Measurements from ENCODE around the gene TMEM266.

TMEM266 gene

DNA sequence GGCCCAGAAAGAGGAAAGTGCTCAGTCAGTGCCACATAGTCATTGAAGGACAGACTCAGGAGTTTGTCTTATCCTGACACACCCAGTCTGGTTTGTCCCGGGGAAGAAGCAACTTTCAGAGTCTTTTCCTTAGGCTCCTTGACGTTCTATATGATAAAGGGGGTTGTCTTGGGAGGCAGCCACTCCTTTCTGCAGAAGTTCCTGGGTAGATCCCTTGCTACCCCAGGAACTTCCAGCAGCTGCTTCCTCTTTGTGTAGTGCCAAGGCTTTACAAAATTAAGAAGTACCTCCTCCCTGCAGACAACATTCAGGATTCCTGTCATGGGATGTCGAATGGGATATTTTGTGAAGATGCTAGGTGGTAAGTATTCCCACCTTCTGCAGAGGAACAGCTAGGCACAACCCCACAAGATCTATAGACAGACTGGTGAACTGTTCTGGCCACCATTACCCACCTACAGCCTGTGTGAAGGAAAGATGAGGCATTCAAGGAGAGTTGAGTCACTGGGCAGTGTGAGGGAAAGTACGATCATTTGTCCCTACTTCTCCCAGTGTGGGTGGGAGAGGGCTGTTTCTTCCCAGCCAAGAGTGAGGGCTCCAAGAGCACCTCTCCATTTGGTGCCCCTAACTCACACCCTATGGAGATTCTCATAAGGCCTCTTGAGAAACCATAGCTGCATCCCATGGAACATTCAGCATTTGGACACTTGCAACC lies 11.3 kb downstream of the TMEM266 start:
- Histone ChIP-seq H3K27ac (ENCODE audit: low read length) (no peak overlapping the region), H3K9ac (ENCODE audit: low read depth, low read length) (no peak overlapping the region), H3K9me3 (ENCODE audit: insufficient read depth, low read depth, low read length) (no peaks in the 10 kb centered on the region), H3K27me3 (ENCODE audit: insufficient read depth, low read length) (no peaks in the 10 kb centered on the region), H3K36me3 (ENCODE audit: insufficient read depth, low read depth, low read length) (no peaks in the 10 kb centered on the region), H3K4me1 (ENCODE audit: insufficient read depth, low read length) (no peaks in the 10 kb centered on the region), H3K4me3 (ENCODE audit: low read length) (no peak overlapping the region)

DNA sequence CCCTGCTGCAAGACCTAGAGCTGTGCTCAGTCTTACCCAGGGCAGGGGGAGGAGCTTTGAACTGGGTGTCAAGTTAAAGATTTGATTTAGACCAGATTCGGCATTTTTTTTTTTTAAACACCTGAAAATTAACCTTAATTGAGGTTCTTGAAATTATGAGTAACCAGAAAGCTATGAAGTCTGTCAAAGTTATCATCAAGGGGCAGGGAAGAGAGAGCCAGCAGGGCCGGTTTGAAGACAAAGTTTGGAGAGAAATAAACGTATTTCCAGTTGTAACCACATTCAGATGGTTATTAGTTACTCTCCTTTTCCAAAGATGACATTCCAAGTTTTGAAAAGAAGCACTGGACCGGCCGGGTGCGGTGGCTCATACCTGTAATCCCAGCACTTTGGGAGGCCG lies 12.0 kb downstream of the TMEM266 start:
- H3K4me3 ChIP-seq (ENCODE audit: low read length) = no peak overlapping the region
- no peaks in the 10 kb centered on the region for H3K9me3 ChIP-seq (ENCODE audit: insufficient read depth, low read depth, low read length)
- no peaks in the 10 kb centered on the region for H3K36me3 ChIP-seq (ENCODE audit: insufficient read depth, low read depth, low read length)
- no peak overlapping the region for H3K27ac ChIP-seq (ENCODE audit: low read length)
- H3K27me3 ChIP-seq (ENCODE audit: insufficient read depth, low read length) = no peaks in the 10 kb centered on the region
- H3K4me1 ChIP-seq (ENCODE audit: insufficient read depth, low read length) = no peaks in the 10 kb centered on the region
- no peak overlapping the region for H3K9ac ChIP-seq (ENCODE audit: low read depth, low read length)

GRCh38 chr15:76073554-76073953 lies 13.8 kb downstream of the TMEM266 start:
- Histone ChIP-seq H3K27ac (ENCODE audit: low read length) (no peak overlapping the region), H3K9me3 (ENCODE audit: insufficient read depth, low read depth, low read length) (no peaks in the 10 kb centered on the region), H3K9ac (ENCODE audit: low read depth, low read length) (no peak overlapping the region), H3K27me3 (ENCODE audit: insufficient read depth, low read length) (no peaks in the 10 kb centered on the region), H3K4me3 (ENCODE audit: low read length) (no peak overlapping the region), H3K36me3 (ENCODE audit: insufficient read depth, low read depth, low read length) (no peaks in the 10 kb centered on the region), H3K4me1 (ENCODE audit: insufficient read depth, low read length) (no peaks in the 10 kb centered on the region)

DNA sequence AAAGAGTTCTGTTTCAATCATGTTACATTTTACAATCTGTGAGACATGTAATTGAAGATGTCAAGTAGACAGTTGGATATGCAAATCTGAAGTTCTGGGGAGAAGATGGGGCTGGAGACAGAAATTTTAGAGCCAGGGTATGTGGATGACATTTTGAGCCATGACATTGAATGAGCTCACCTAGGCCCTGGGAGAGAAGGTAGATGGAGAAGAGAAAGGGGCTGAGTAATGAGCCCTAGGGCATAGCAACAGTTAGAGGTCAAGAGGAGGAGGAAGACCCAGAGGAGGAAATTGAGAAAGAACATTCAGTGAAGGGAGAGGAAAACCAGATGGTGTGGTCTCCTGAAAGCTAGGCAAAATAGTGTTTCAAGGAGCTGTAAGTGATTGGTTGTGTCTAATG lies 15.3 kb downstream of the TMEM266 start:
- no peaks in the 10 kb centered on the region for H3K27me3 ChIP-seq (ENCODE audit: insufficient read depth, low read length)
- H3K9me3 ChIP-seq (ENCODE audit: insufficient read depth, low read depth, low read length) = no peaks in the 10 kb centered on the region
- no peaks in the 10 kb centered on the region for H3K36me3 ChIP-seq (ENCODE audit: insufficient read depth, low read depth, low read length)
- H3K9ac ChIP-seq (ENCODE audit: low read depth, low read length) = no peak overlapping the region
- H3K4me1 ChIP-seq (ENCODE audit: insufficient read depth, low read length) = no peaks in the 10 kb centered on the region
- no peak overlapping the region for H3K27ac ChIP-seq (ENCODE audit: low read length)
- no peak overlapping the region for H3K4me3 ChIP-seq (ENCODE audit: low read length)

- H3K4me1 ChIP-seq (ENCODE audit: insufficient read depth, low read length) = no peaks in the 10 kb centered on the region
- H3K27me3 ChIP-seq (ENCODE audit: insufficient read depth, low read length) = no peaks in the 10 kb centered on the region
These were observed 18.6 kb downstream of the TMEM266 start for GRCh38 chr15:76078285-76078877.

DNA sequence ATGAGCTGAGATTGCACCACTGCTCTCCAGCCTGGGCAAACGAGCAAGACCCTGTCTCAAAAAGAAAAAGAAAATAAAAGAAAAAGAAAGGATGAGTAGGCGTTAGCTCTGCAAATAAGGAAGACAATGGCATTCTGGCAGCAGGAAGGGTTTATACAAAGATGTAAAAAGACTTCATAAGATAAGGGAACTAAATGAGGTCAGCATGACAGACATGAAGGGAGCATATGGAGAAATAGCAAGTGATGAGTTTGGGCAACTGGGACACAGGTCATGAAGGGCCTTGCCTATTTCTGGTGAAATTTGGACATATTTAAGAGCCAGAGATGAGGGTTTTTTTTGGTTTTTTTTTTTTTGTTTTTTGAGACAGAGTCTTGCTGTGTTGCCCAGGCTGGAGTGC lies 24.5 kb downstream of the TMEM266 start:
- H3K4me1 ChIP-seq (ENCODE audit: insufficient read depth, low read length) = no peaks in the 10 kb centered on the region
- H3K9me3 ChIP-seq (ENCODE audit: insufficient read depth, low read depth, low read length) = no peaks in the 10 kb centered on the region
- no peaks in the 10 kb centered on the region for H3K27me3 ChIP-seq (ENCODE audit: insufficient read depth, low read length)
- no peaks in the 10 kb centered on the region for H3K36me3 ChIP-seq (ENCODE audit: insufficient read depth, low read depth, low read length)
- H3K27ac ChIP-seq (ENCODE audit: low read length) = no peak overlapping the region
- no peak overlapping the region for H3K4me3 ChIP-seq (ENCODE audit: low read length)
- H3K9ac ChIP-seq (ENCODE audit: low read depth, low read length) = no peak overlapping the region

More at GRCh38 chr15:76078285-76078877, 18.6 kb downstream of the TMEM266 start:
- Histone ChIP-seq H3K4me3 (ENCODE audit: low read length) (no peak overlapping the region), H3K36me3 (ENCODE audit: insufficient read depth, low read depth, low read length) (no peaks in the 10 kb centered on the region), H3K9me3 (ENCODE audit: insufficient read depth, low read depth, low read length) (no peaks in the 10 kb centered on the region), H3K9ac (ENCODE audit: low read depth, low read length) (no peak overlapping the region), H3K27ac (ENCODE audit: low read length) (no peak overlapping the region)

- no peaks in the 10 kb centered on the region for H3K36me3 ChIP-seq (ENCODE audit: insufficient read depth, low read depth, low read length)
- H3K4me3 ChIP-seq (ENCODE audit: low read length) = no peak overlapping the region
- H3K4me1 ChIP-seq (ENCODE audit: insufficient read depth, low read length) = no peaks in the 10 kb centered on the region
- no peak overlapping the region for H3K9ac ChIP-seq (ENCODE audit: low read depth, low read length)
- H3K9me3 ChIP-seq (ENCODE audit: insufficient read depth, low read depth, low read length) = no peaks in the 10 kb centered on the region
- H3K27me3 ChIP-seq (ENCODE audit: insufficient read depth, low read length) = no peaks in the 10 kb centered on the region
- H3K27ac ChIP-seq (ENCODE audit: low read length) = no peak overlapping the region
These were observed 38.9 kb downstream of the TMEM266 start for GRCh38 chr15:76098685-76099084.

GRCh38 chr15:76099388-76099787 lies 39.6 kb downstream of the TMEM266 start:
- no peaks in the 10 kb centered on the region for H3K27me3 ChIP-seq (ENCODE audit: insufficient read depth, low read length)
- no peak overlapping the region for H3K27ac ChIP-seq (ENCODE audit: low read length)
- H3K4me3 ChIP-seq (ENCODE audit: low read length) = no peak overlapping the region

GRCh38 chr15:76100361-76100760 lies 40.6 kb downstream of the TMEM266 start:
- Histone ChIP-seq H3K4me1 (ENCODE audit: insufficient read depth, low read length) (no peaks in the 10 kb centered on the region), H3K27ac (ENCODE audit: low read length) (no peak overlapping the region), H3K36me3 (ENCODE audit: insufficient read depth, low read depth, low read length) (no peaks in the 10 kb centered on the region), H3K4me3 (ENCODE audit: low read length) (no peak overlapping the region), H3K27me3 (ENCODE audit: insufficient read depth, low read length) (no peaks in the 10 kb centered on the region), H3K9me3 (ENCODE audit: insufficient read depth, low read depth, low read length) (no peaks in the 10 kb centered on the region), H3K9ac (ENCODE audit: low read depth, low read length) (no peak overlapping the region)

More at GRCh38 chr15:76099388-76099787, 39.6 kb downstream of the TMEM266 start:
- Histone ChIP-seq H3K4me1 (ENCODE audit: insufficient read depth, low read length) (no peaks in the 10 kb centered on the region), H3K9ac (ENCODE audit: low read depth, low read length) (no peak overlapping the region), H3K9me3 (ENCODE audit: insufficient read depth, low read depth, low read length) (no peaks in the 10 kb centered on the region), H3K36me3 (ENCODE audit: insufficient read depth, low read depth, low read length) (no peaks in the 10 kb centered on the region)

- Histone ChIP-seq H3K9ac (ENCODE audit: low read depth, low read length) (no peak overlapping the region), H3K36me3 (ENCODE audit: insufficient read depth, low read depth, low read length) (no peaks in the 10 kb centered on the region)
These were observed 41.9 kb downstream of the TMEM266 start for GRCh38 chr15:76101655-76102054.

DNA sequence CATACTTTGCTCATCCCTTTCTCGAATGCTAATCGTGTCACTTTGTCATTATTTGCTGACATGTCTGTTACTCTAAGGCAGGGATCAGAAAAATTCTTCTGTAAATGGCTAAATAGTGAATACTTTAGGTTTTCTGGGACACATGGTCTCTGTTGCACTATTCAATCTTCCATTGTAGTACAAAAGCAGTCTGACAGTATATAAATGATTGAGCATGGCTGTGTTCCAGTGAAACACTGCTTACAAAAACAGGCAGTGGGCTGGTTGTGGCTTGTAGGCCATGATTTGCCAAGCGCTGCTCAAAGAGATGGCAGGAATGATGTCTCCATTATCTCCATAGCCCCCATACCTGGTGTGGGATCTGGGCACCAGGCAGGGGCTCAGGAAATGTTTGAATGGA lies 45.6 kb downstream of the TMEM266 start:
- Histone ChIP-seq H3K4me3 (ENCODE audit: low read length) (no peak overlapping the region), H3K27ac (ENCODE audit: low read length) (no peak overlapping the region), H3K4me1 (ENCODE audit: insufficient read depth, low read length) (peaks cover 5% of the 10 kb centered on the region; the same call in 1 of the 2 replicates), H3K9me3 (ENCODE audit: insufficient read depth, low read depth, low read length) (no peaks in the 10 kb centered on the region), H3K27me3 (ENCODE audit: insufficient read depth, low read length) (no peaks in the 10 kb centered on the region), H3K9ac (ENCODE audit: low read depth, low read length) (no peak overlapping the region), H3K36me3 (ENCODE audit: insufficient read depth, low read depth, low read length) (no peaks in the 10 kb centered on the region)

More at GRCh38 chr15:76101655-76102054, 41.9 kb downstream of the TMEM266 start:
- Histone ChIP-seq H3K27me3 (ENCODE audit: insufficient read depth, low read length) (no peaks in the 10 kb centered on the region), H3K4me3 (ENCODE audit: low read length) (no peak overlapping the region), H3K4me1 (ENCODE audit: insufficient read depth, low read length) (no peaks in the 10 kb centered on the region), H3K27ac (ENCODE audit: low read length) (no peak overlapping the region), H3K9me3 (ENCODE audit: insufficient read depth, low read depth, low read length) (no peaks in the 10 kb centered on the region)

DNA sequence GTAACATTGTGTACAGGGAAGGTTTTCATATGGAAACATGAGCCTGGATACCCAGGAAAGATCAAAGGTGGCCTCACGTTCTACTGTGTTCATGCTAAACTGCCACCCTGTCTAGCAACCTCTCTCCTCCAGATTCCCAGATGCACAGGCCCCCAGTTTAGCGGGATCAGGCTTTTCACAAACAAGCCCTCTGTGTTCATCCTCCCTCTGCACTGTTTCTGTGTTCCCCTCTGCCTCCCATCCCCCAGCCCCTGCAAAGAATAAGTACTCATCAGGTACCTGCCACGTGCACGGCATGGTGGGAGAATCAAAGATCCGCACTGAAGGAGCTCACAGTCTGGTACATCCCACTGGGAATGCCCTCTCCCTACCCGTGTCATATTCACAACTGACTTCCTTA lies 46.1 kb downstream of the TMEM266 start:
- Histone ChIP-seq H3K36me3 (ENCODE audit: insufficient read depth, low read depth, low read length) (no peaks in the 10 kb centered on the region), H3K4me1 (ENCODE audit: insufficient read depth, low read length) (peaks cover 5% of the 10 kb centered on the region; the same call in 1 of the 2 replicates), H3K9ac (ENCODE audit: low read depth, low read length) (no peak overlapping the region), H3K4me3 (ENCODE audit: low read length) (no peak overlapping the region), H3K27ac (ENCODE audit: low read length) (no peak overlapping the region), H3K27me3 (ENCODE audit: insufficient read depth, low read length) (no peaks in the 10 kb centered on the region), H3K9me3 (ENCODE audit: insufficient read depth, low read depth, low read length) (peaks cover 4% of the 10 kb centered on the region; the same call in 1 of the 2 replicates)

All from iPS-20b (cell line).